Measurements from ENCODE around the gene COL27A1. TPM values are rescaled to one million over a fixed set of nuclear protein-coding genes. Genes with fewer than 3 reads are reported as not detected.
"Not testable (repeated sequence)": the region's sequence is repeated elsewhere in the genome, so short reads cannot be mapped to it uniquely, and the experiment has no call there.

COL27A1 gene
- total RNA-seq, 1 donor from 2014 or later: 13.7 TPM

GRCh38 chr9:114315723-114316363 lies 160.5 kb downstream of the COL27A1 start:
- Histone ChIP-seq H3K4me1 (no peaks in the 10 kb centered on the region), H3K9me3 (no peaks in the 10 kb centered on the region), H3K4me3 (no peak overlapping the region), H3K27me3 (no peaks in the 10 kb centered on the region), H3K36me3 (no peaks in the 10 kb centered on the region), H3K27ac (no peak overlapping the region)
- no peak for TF ChIP-seq CTCF (IDR thresholded peaks at IDR 0.05)
- ATAC-seq: peak; percentile 67
- DNase-seq: peak; percentile 55
- intact Hi-C loops (cut with DNase I): no loop called here

- no peaks in the 10 kb centered on the region for H3K36me3 ChIP-seq
- H3K4me3 ChIP-seq: no peak overlapping the region
- H3K27ac ChIP-seq: no peak overlapping the region
- intact Hi-C loops (cut with DNase I): no loop called here
- ATAC-seq: no peak
- H3K9me3 ChIP-seq: no peaks in the 10 kb centered on the region
- H3K4me1 ChIP-seq: no peaks in the 10 kb centered on the region
- no peaks in the 10 kb centered on the region for H3K27me3 ChIP-seq
- no peak for TF ChIP-seq CTCF (IDR thresholded peaks at IDR 0.05)
- DNase-seq: peak; percentile 33
Measured at GRCh38 chr9:114316605-114317230, 161.4 kb downstream of the COL27A1 start.

GRCh38 chr9:114317665-114318357 lies 162.5 kb downstream of the COL27A1 start:
- intact Hi-C loops (cut with DNase I): no loop called here
- no peak for TF ChIP-seq CTCF (IDR thresholded peaks at IDR 0.05)
- H3K27me3 ChIP-seq: no peaks in the 10 kb centered on the region
- DNase-seq: peak; percentile 23
- H3K4me3 ChIP-seq: no peak overlapping the region
- no peak overlapping the region for H3K27ac ChIP-seq
- H3K9me3 ChIP-seq: no peaks in the 10 kb centered on the region
- peak; percentile 24 for ATAC-seq
- H3K4me1 ChIP-seq: no peaks in the 10 kb centered on the region
- H3K36me3 ChIP-seq: no peaks in the 10 kb centered on the region

GRCh38 chr9:114318416-114318815 lies 163.1 kb downstream of the COL27A1 start:
- no peak for ATAC-seq
- no peak overlapping the region for H3K4me3 ChIP-seq

GRCh38 chr9:114319147-114319546 lies 163.8 kb downstream of the COL27A1 start:
- DNase-seq: peak; percentile 30
- Histone ChIP-seq H3K27ac (no peak overlapping the region), H3K27me3 (no peaks in the 10 kb centered on the region), H3K9me3 (no peaks in the 10 kb centered on the region), H3K4me3 (no peak overlapping the region), H3K4me1 (no peaks in the 10 kb centered on the region), H3K36me3 (no peaks in the 10 kb centered on the region)
- no peak for TF ChIP-seq CTCF (IDR thresholded peaks at IDR 0.05)
- intact Hi-C loops (cut with DNase I): no loop called here
- ATAC-seq: no peak

More at GRCh38 chr9:114318416-114318815, 163.1 kb downstream of the COL27A1 start:
- Histone ChIP-seq H3K36me3 (no peaks in the 10 kb centered on the region), H3K27me3 (no peaks in the 10 kb centered on the region), H3K4me1 (no peaks in the 10 kb centered on the region), H3K27ac (no peak overlapping the region), H3K9me3 (no peaks in the 10 kb centered on the region)
- intact Hi-C loops (cut with DNase I): no loop called here
- TF ChIP-seq CTCF (IDR thresholded peaks at IDR 0.05): no peak
- DNase-seq: peak; percentile 40

GRCh38 chr9:114320710-114321109 lies 165.4 kb downstream of the COL27A1 start:
- intact Hi-C loops (cut with DNase I); H3K36me3 ChIP-seq; ATAC-seq; H3K9me3 ChIP-seq; H3K4me1 ChIP-seq; H3K27me3 ChIP-seq; H3K27ac ChIP-seq; H3K4me3 ChIP-seq: not testable (repeated sequence)
- peak; percentile 55 for DNase-seq

Measured in upper lobe of right lung (tissue), 1 donor.